Stomach (tissue), 4 donors: ENCODE results near the gene PAX5.

Source experiments
- CTCF ChIP-seq, 7 experiments: fragments of 450-650 bp in 4 of 7; fragments of 200-600 bp in 3 of 7; sonication (generic) in 3 of 7; IDR thresholded peaks; one replicate each; pipeline ENCODE4 v1.5.1; 2016 to 2019; ENCODE audit warnings: antibody characterized with exemption in 7 of 7, control low read depth in 2 of 7, mild to moderate bottlenecking in 1 of 7
- POLR2A ChIP-seq, 4 donors: fragments of 450-650 bp; IDR thresholded peaks; one replicate each; pipeline ENCODE4 v1.6.1; 2016; ENCODE audit warnings: antibody characterized with exemption in 4 of 4, control low read depth in 2 of 4, mild to moderate bottlenecking in 1 of 4, moderate library complexity in 1 of 4

GRCh38 chr9:37053684-37054362, 19.8 kb upstream of the PAX5 start:
- TF ChIP-seq POLR2A (IDR thresholded peaks at IDR 0.05) (no peak), CTCF (IDR thresholded peaks at IDR 0.05) (no peak)
